Thyroid gland (tissue), 4 donors: ENCODE results near the gene TMTC4.

ENCODE experiments used
- POLR2A ChIP-seq, 2 donors: fragments of 450-650 bp; IDR thresholded peaks; one replicate each; pipeline ENCODE4 v1.6.1; 2017; ENCODE audit warnings: antibody characterized with exemption in 2 of 2, mild to moderate bottlenecking in 2 of 2, moderate library complexity in 1 of 2
- TF ChIP-seq, protein P1 (sequence below), 6 experiments: fragments of 200-600 bp in 3 of 6; fragments of 450-650 bp in 3 of 6; sonication (generic) in 3 of 6; IDR thresholded peaks; one replicate each; pipeline ENCODE4 v1.5.1; 2016 to 2019; ENCODE audit warnings: antibody characterized with exemption in 6 of 6, mild to moderate bottlenecking in 2 of 6, inconsistent platforms in 1 of 6, moderate library complexity in 1 of 6

- TF ChIP-seq, protein P1, sequence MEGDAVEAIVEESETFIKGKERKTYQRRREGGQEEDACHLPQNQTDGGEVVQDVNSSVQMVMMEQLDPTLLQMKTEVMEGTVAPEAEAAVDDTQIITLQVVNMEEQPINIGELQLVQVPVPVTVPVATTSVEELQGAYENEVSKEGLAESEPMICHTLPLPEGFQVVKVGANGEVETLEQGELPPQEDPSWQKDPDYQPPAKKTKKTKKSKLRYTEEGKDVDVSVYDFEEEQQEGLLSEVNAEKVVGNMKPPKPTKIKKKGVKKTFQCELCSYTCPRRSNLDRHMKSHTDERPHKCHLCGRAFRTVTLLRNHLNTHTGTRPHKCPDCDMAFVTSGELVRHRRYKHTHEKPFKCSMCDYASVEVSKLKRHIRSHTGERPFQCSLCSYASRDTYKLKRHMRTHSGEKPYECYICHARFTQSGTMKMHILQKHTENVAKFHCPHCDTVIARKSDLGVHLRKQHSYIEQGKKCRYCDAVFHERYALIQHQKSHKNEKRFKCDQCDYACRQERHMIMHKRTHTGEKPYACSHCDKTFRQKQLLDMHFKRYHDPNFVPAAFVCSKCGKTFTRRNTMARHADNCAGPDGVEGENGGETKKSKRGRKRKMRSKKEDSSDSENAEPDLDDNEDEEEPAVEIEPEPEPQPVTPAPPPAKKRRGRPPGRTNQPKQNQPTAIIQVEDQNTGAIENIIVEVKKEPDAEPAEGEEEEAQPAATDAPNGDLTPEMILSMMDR (IDR thresholded peaks at IDR 0.05), result peak in 3 of 6 experiments; percentile 13 to 26 (median 17)
- no peak for TF ChIP-seq POLR2A (IDR thresholded peaks at IDR 0.05)
Measured at GRCh38 chr13:100659578-100659977, 15.0 kb downstream of the TMTC4 start.
